ENCODE data around the gene FCHSD1.

GRCh38 chr5:141657404-141657803 is 6.2 kb upstream of the FCHSD1 start:
- TF ChIP-seq POLR2AphosphoS5 (IDR thresholded peaks at IDR 0.05; ENCODE audit: low read depth, low read length) (no peak), TAF1 (IDR thresholded peaks at IDR 0.05; ENCODE audit: borderline replicate concordance, low read depth, low read length) (no peak)

All from GM12892 (cell line).